HepG2 (cell line): ENCODE data around the gene SLC13A5. TPM values are rescaled to one million over a fixed set of nuclear protein-coding genes. Genes with fewer than 3 reads are reported as not detected.

Experiments
- CHCHD3 ChIP-seq: sonication (generic); formaldehyde crosslinking; IDR thresholded peaks from 2 replicates; pipeline ENCODE4 v1.8.0; 2022; ENCODE audit warnings: mild to moderate bottlenecking, missing genetic modification reagents, moderate library complexity
- CTCF ChIP-seq: sonication (generic); formaldehyde crosslinking; IDR thresholded peaks from 2 replicates; pipeline ENCODE4 v1.5.0; 2020; ENCODE audit warnings: mild to moderate bottlenecking, missing genetic modification reagents, moderate library complexity
- FLYWCH1 ChIP-seq: sonication (generic); formaldehyde crosslinking; IDR thresholded peaks from 2 replicates; pipeline ENCODE4 v1.8.1; 2023; ENCODE audit warnings: mild to moderate bottlenecking, missing genetic modification reagents
- FUBP1 ChIP-seq: sonication (generic); formaldehyde crosslinking; IDR thresholded peaks from 2 replicates; pipeline ENCODE4 v1.5.1; 2020; ENCODE audit warnings: missing genetic modification reagents, mild to moderate bottlenecking, borderline replicate concordance
- GABPA ChIP-seq, 2 experiments: IDR thresholded peaks; 2 replicates each; pipeline ENCODE4 v1.6.1; 2011 to 2016; ENCODE audit warnings: low read depth in 2 of 2, low read length in 1 of 2, missing biosample characterization in 1 of 2, missing genetic modification characterization in 1 of 2
- HMGA1 ChIP-seq: sonication (generic); formaldehyde crosslinking; conservative IDR thresholded peaks from 2 replicates; pipeline ENCODE4 v1.4.0; 2020; ENCODE audit warnings: missing genetic modification reagents
- NKX3-1 ChIP-seq: sonication (generic); formaldehyde crosslinking; IDR thresholded peaks from 2 replicates; pipeline ENCODE4 v1.5.0; 2020; ENCODE audit warnings: missing genetic modification reagents
- PATZ1 ChIP-seq: sonication (generic); formaldehyde crosslinking; IDR thresholded peaks from 2 replicates; pipeline ENCODE4 v1.4.0; 2020; ENCODE audit warnings: missing genetic modification reagents
- SIN3A ChIP-seq: IDR thresholded peaks from 2 replicates; pipeline ENCODE4 v1.6.1; 2011; ENCODE audit warnings: low read depth, mild to moderate bottlenecking, control low read depth, low read length, borderline replicate concordance
- TIGD3 ChIP-seq: sonication (generic); formaldehyde crosslinking; IDR thresholded peaks from 2 replicates; pipeline ENCODE4 v1.5.1; 2020; ENCODE audit warnings: mild to moderate bottlenecking, missing genetic modification reagents, borderline replicate concordance
- YEATS4 ChIP-seq: sonication (generic); formaldehyde crosslinking; IDR thresholded peaks from 2 replicates; pipeline ENCODE4 v1.4.0; 2020; ENCODE audit warnings: missing genetic modification reagents, borderline replicate concordance
- ZBTB38 ChIP-seq: sonication (generic); formaldehyde crosslinking; IDR thresholded peaks from 2 replicates; pipeline ENCODE4 v1.5.1; 2020; ENCODE audit warnings: mild to moderate bottlenecking, missing genetic modification reagents
- ZMAT3 ChIP-seq: sonication (generic); formaldehyde crosslinking; conservative IDR thresholded peaks from 2 replicates; pipeline ENCODE4 v1.7.0; 2021; ENCODE audit warnings: missing genetic modification reagents
- ZNF326 ChIP-seq: sonication (generic); formaldehyde crosslinking; IDR thresholded peaks from 2 replicates; pipeline ENCODE4 v1.4.0; 2020; ENCODE audit warnings: missing genetic modification reagents, borderline replicate concordance
- ZNF782 ChIP-seq: sonication (generic); formaldehyde crosslinking; IDR thresholded peaks from 2 replicates; pipeline ENCODE4 v1.4.0; 2020; ENCODE audit warnings: missing genetic modification reagents, mild to moderate bottlenecking, borderline replicate concordance
- ZNF788 ChIP-seq: sonication (generic); formaldehyde crosslinking; IDR thresholded peaks from 2 replicates; pipeline ENCODE4 v1.5.0; 2020; ENCODE audit warnings: mild to moderate bottlenecking, missing genetic modification reagents, borderline replicate concordance
- ZNF790 ChIP-seq: sonication (generic); formaldehyde crosslinking; IDR thresholded peaks from 2 replicates; pipeline ENCODE4 v1.8.0; 2022; ENCODE audit warnings: missing genetic modification reagents, mild to moderate bottlenecking, borderline replicate concordance
- ZSCAN31 ChIP-seq: sonication (generic); formaldehyde crosslinking; IDR thresholded peaks from 2 replicates; pipeline ENCODE4 v1.5.0; 2020; ENCODE audit warnings: low read depth, mild to moderate bottlenecking, missing genetic modification reagents
- polyA plus RNA-seq, 8 experiments: library from polyadenylated mRNA; depleted of rRNA in 3 of 8; stranded (reverse) in 7 of 8; unstranded in 1 of 8; fragments of >200 nt; fragmentation: Illumina TruSeq in 4 of 8; extraction: Trizol in 4 of 8; gene quantifications; 2 replicates each; pipeline versions ENCODE4 v1.2.1 to v1.2.3, GENCODE V29; 2011 to 2016; ENCODE audit warnings: low read depth in 4 of 8, missing spikeins in 1 of 8, mixed read lengths in 1 of 8; ENCODE audit not compliant: insufficient read depth in 1 of 8
- total RNA-seq, 5 experiments: library from RNA; depleted of rRNA; stranded (reverse); fragments of >200 nt; fragmentation: Illumina TruSeq; extraction: Trizol; gene quantifications; 2 replicates each; pipeline ENCODE4 v1.2.3, GENCODE V29; 2016; ENCODE audit warnings: low read depth in 1 of 5

SLC13A5 gene
- total and polyA plus RNA-seq, 2 of the 13 experiments (the other 11 are each of a cell fraction or from before 2014, with no cell fraction given): 42.8 to 310 TPM

GRCh38 chr17:6699997-6700947 is 12.9 kb downstream of the SLC13A5 start (continued):
- TF ChIP-seq YEATS4 (CRISPR knock-in tag) (peak; percentile 51; the same call in 1 of the 2 replicates), ZNF782 (CRISPR knock-in tag) (0 out of 2 replicates have a peak, but pooled peaks have one; percentile 19), PATZ1 (CRISPR knock-in tag) (peak; percentile 71), ZSCAN31 (CRISPR knock-in tag) (peak; percentile 69; the same call in 1 of the 2 replicates), ZMAT3 (CRISPR knock-in tag) (0 out of 2 replicates have a peak, but pooled peaks have one; percentile 50), FLYWCH1 (CRISPR knock-in tag) (no peak), TIGD3 (CRISPR knock-in tag) (no peak), SIN3A (0 out of 2 replicates have a peak, but pooled peaks have one; percentile 50), ZNF790 (CRISPR knock-in tag) (peak; percentile 33; the same call in 1 of the 2 replicates), GABPA (IDR thresholded peaks at IDR 0.05; ENCODE audit: low read depth, low read length) (no peak), GABPA (CRISPR knock-in tag; IDR thresholded peaks at IDR 0.05; ENCODE audit: low read depth) (peak; percentile 64), HMGA1 (CRISPR knock-in tag) (no peak), ZNF788 (CRISPR knock-in tag) (peak; percentile 77; the same call in 1 of the 2 replicates), ZNF326 (no peak), NKX3-1 (peak; percentile 71), FUBP1 (CRISPR knock-in tag) (peak; percentile 57; the same call in 1 of the 2 replicates), CTCF (CRISPR knock-in tag) (peak; percentile 15; the same call in 1 of the 2 replicates), ZBTB38 (CRISPR knock-in tag) (0 out of 2 replicates have a peak, but pooled peaks have one; percentile 51), CHCHD3 (CRISPR knock-in tag) (0 out of 2 replicates have a peak, but pooled peaks have one; percentile 58)
